Vagina (tissue), 2 donors: Measurements from ENCODE around the gene HTRA2. TPM values are rescaled to one million over a fixed set of nuclear protein-coding genes. Genes with fewer than 3 reads are reported as not detected.

Experiments
- DNase-seq, 2 donors: peaks; one replicate each; pipeline ENCODE4 v3.0.0-alpha.2; 2017; ENCODE audit errors: extremely low spot score in 2 of 2
- H3K27ac ChIP-seq: fragments of 200-600 bp; sonication (generic); one replicate; pipeline ENCODE4 v1.5.1; 2019
- H3K27me3 ChIP-seq: fragments of 200-600 bp; sonication (generic); one replicate; pipeline ENCODE4 v1.5.1; 2019
- H3K36me3 ChIP-seq, 2 donors: fragments of 200-600 bp; sonication (generic); one replicate each; pipeline ENCODE4 v1.5.1; 2017 to 2019
- H3K4me1 ChIP-seq: fragments of 200-600 bp; sonication (generic); one replicate; pipeline ENCODE4 v1.5.1; 2019
- H3K4me3 ChIP-seq, 2 donors: fragments of 200-600 bp; sonication (generic); 1 replicate in 1 of 2; 2 replicates in 1 of 2; pipeline ENCODE4 v1.5.1; 2016 to 2019
- H3K9me3 ChIP-seq: fragments of 200-600 bp; sonication (generic); one replicate; pipeline ENCODE4 v1.5.1; 2019
- POLR2A ChIP-seq, 2 donors: fragments of 450-650 bp; IDR thresholded peaks; one replicate each; pipeline ENCODE4 v1.6.1; 2017; ENCODE audit warnings: antibody characterized with exemption in 2 of 2, mild to moderate bottlenecking in 2 of 2, moderate library complexity in 2 of 2
- POLR2AphosphoS5 ChIP-seq, 2 donors: sonication (generic); formaldehyde crosslinking; IDR thresholded peaks; one replicate each; pipeline ENCODE4 v1.9.0; 2017; ENCODE audit warnings: antibody characterized with exemption in 2 of 2, mild to moderate bottlenecking in 2 of 2, low read depth in 1 of 2; ENCODE audit not compliant: insufficient read depth in 1 of 2
- intact Hi-C: fragments of 100-400 bp; cut with DNase I; formaldehyde crosslinking; loops from one replicate; pipeline ENCODE4 v1.15.1; 2023
- total RNA-seq: library from RNA; depleted of rRNA; stranded (reverse); fragments of >200 nt; gene quantifications from one replicate; pipeline ENCODE4 v1.2.3, GENCODE V29; 2016
- TF ChIP-seq, protein P1 (sequence below), 3 experiments: fragments of 450-650 bp in 2 of 3; fragments of 200-600 bp in 1 of 3; sonication (generic) in 1 of 3; IDR thresholded peaks; one replicate each; pipeline ENCODE4 v1.5.1; 2017 to 2019; ENCODE audit warnings: antibody characterized with exemption in 3 of 3, mild to moderate bottlenecking in 2 of 3, moderate library complexity in 2 of 3

Gene HTRA2
- total RNA-seq, 1 donor from 2014 or later, result 24.3 TPM

DNA sequence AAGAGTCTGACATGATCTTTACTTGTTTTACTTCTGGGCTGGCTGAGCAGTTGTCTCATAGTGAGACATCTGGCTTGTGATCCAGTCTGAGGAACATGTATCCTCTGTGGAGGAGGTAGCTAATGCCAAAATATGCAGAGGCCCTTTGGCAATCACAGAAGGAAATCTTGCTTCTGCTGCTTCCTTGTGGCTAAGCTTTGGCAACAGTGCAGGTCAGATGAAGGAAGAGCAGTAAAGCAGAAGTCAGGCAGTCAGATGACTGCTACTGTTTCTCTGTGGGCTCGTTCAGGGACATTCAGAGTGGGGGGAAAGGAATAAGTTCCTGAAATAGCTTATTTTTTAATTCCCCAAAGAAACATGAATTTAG, 47.1 kb downstream of the HTRA2 start:
- no peaks in the 10 kb centered on the region for H3K36me3 ChIP-seq
- TF ChIP-seq POLR2A (IDR thresholded peaks at IDR 0.05), result no peak
- TF ChIP-seq, protein P1, sequence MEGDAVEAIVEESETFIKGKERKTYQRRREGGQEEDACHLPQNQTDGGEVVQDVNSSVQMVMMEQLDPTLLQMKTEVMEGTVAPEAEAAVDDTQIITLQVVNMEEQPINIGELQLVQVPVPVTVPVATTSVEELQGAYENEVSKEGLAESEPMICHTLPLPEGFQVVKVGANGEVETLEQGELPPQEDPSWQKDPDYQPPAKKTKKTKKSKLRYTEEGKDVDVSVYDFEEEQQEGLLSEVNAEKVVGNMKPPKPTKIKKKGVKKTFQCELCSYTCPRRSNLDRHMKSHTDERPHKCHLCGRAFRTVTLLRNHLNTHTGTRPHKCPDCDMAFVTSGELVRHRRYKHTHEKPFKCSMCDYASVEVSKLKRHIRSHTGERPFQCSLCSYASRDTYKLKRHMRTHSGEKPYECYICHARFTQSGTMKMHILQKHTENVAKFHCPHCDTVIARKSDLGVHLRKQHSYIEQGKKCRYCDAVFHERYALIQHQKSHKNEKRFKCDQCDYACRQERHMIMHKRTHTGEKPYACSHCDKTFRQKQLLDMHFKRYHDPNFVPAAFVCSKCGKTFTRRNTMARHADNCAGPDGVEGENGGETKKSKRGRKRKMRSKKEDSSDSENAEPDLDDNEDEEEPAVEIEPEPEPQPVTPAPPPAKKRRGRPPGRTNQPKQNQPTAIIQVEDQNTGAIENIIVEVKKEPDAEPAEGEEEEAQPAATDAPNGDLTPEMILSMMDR (IDR thresholded peaks at IDR 0.05), result no peak
- TF ChIP-seq POLR2AphosphoS5 (IDR thresholded peaks at IDR 0.05; ENCODE audit: insufficient read depth in 1 of 2, low read depth in 1 of 2), result no peak
- no peaks in the 10 kb centered on the region for H3K9me3 ChIP-seq
- no peak overlapping the region for H3K27ac ChIP-seq
- DNase-seq, result no peak
- no peaks in the 10 kb centered on the region for H3K27me3 ChIP-seq
- no peaks in the 10 kb centered on the region for H3K4me1 ChIP-seq
- H3K4me3 ChIP-seq, result no peak overlapping the region
- intact Hi-C loops, result no loop called here

GRCh38 chr2:74577448-74577847, 47.7 kb downstream of the HTRA2 start:
- no peaks in the 10 kb centered on the region for H3K36me3 ChIP-seq
- no peak for DNase-seq
- H3K27ac ChIP-seq, result no peak overlapping the region
- H3K4me3 ChIP-seq, result no peak overlapping the region
- no peaks in the 10 kb centered on the region for H3K27me3 ChIP-seq
- no peak for TF ChIP-seq POLR2AphosphoS5 (IDR thresholded peaks at IDR 0.05; ENCODE audit: insufficient read depth in 1 of 2, low read depth in 1 of 2)
- intact Hi-C loops, result no loop called here
- H3K9me3 ChIP-seq, result no peaks in the 10 kb centered on the region
- H3K4me1 ChIP-seq, result no peaks in the 10 kb centered on the region

DNA sequence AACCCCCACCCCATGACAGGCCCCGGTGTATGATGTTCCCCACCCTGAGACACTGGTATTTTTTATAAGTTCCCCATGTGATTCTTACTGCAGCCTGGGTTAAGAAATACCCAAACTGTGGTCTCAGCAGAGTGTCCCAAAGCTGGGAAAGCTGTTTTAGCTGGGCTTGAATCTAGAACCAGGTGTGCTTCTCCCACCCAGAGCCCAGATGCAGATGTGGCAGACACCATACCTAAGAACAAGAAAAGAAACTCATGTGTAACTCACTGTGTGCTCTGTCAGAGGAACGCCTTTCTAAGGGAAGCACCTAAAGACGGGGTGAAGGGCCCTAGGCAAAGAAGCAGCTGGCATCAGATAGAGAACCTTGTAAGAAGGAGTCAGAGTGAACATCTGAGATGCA, 48.7 kb downstream of the HTRA2 start:
- no peaks in the 10 kb centered on the region for H3K4me1 ChIP-seq
- no peak overlapping the region for H3K27ac ChIP-seq
- no peak overlapping the region for H3K4me3 ChIP-seq
- TF ChIP-seq POLR2A (IDR thresholded peaks at IDR 0.05), result no peak
- TF ChIP-seq, protein P1 (IDR thresholded peaks at IDR 0.05), result no peak
- TF ChIP-seq POLR2AphosphoS5 (IDR thresholded peaks at IDR 0.05; ENCODE audit: insufficient read depth in 1 of 2, low read depth in 1 of 2), result no peak
- H3K36me3 ChIP-seq, result no peaks in the 10 kb centered on the region
- no peaks in the 10 kb centered on the region for H3K27me3 ChIP-seq
- no peaks in the 10 kb centered on the region for H3K9me3 ChIP-seq
- intact Hi-C loops, result no loop called here
- DNase-seq, result no peak

GRCh38 chr2:74581463-74581862, 51.7 kb downstream of the HTRA2 start:
- intact Hi-C loops, result no loop called here

DNA sequence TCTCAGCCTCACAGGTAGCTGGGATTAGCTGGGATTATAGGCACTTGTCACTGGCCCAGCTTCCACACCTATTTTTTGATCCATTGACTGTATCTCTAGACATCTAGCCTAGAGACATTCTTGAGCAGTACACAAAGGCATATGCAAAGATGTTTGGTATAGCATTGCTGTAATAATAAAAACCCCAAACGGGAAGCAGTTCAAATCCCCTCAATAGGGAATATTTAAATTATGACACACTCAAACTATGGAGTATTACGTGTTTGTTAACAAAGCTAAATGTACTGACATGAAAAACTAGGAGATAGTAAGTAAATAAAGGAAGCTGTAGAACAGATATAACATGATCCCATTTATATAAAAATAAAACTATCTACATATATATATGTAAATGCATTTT, 52.5 kb downstream of the HTRA2 start:
- Histone ChIP-seq H3K4me1 (no peaks in the 10 kb centered on the region), H3K9me3 (no peaks in the 10 kb centered on the region), H3K36me3 (no peaks in the 10 kb centered on the region), H3K4me3 (no peak overlapping the region), H3K27me3 (no peaks in the 10 kb centered on the region), H3K27ac (no peak overlapping the region)
- intact Hi-C loops, result no loop called here
- TF ChIP-seq POLR2AphosphoS5 (IDR thresholded peaks at IDR 0.05; ENCODE audit: insufficient read depth in 1 of 2, low read depth in 1 of 2), result no peak
- TF ChIP-seq, protein P1 (IDR thresholded peaks at IDR 0.05), result no peak
- TF ChIP-seq POLR2A (IDR thresholded peaks at IDR 0.05), result no peak
- no peak for DNase-seq

More at GRCh38 chr2:74581463-74581862, 51.7 kb downstream of the HTRA2 start:
- TF ChIP-seq POLR2AphosphoS5 (IDR thresholded peaks at IDR 0.05; ENCODE audit: insufficient read depth in 1 of 2, low read depth in 1 of 2) (no peak), POLR2A (IDR thresholded peaks at IDR 0.05) (no peak)
- TF ChIP-seq, protein P1 (IDR thresholded peaks at IDR 0.05), result no peak
- H3K4me3 ChIP-seq, result no peak overlapping the region
- H3K27ac ChIP-seq, result no peak overlapping the region
- no peaks in the 10 kb centered on the region for H3K36me3 ChIP-seq
- no peaks in the 10 kb centered on the region for H3K9me3 ChIP-seq
- DNase-seq, result no peak
- no peaks in the 10 kb centered on the region for H3K4me1 ChIP-seq
- H3K27me3 ChIP-seq, result no peaks in the 10 kb centered on the region

Other genes starting within 250 kb of the HTRA2 start
- gene SLC4A5, start 186.5 kb upstream of the HTRA2 start, total RNA-seq, result 4.4 TPM
- gene DCTN1, start 149.6 kb upstream of the HTRA2 start, total RNA-seq, result 95.0 TPM
- 2.7 TPM for gene C2orf81, start 108.3 kb upstream of the HTRA2 start, total RNA-seq
- 8.8 TPM for gene WDR54, start 108.2 kb upstream of the HTRA2 start, total RNA-seq
- 24.6 TPM for gene RTKN, start 88.0 kb upstream of the HTRA2 start, total RNA-seq
- 32.7 TPM for gene INO80B, start 74.8 kb upstream of the HTRA2 start, total RNA-seq
- 63.1 TPM for gene WBP1, start 71.5 kb upstream of the HTRA2 start, total RNA-seq
- 23.6 TPM for gene MOGS, start 64.6 kb upstream of the HTRA2 start, total RNA-seq
- gene MRPL53, start 57.3 kb upstream of the HTRA2 start, total RNA-seq, result 40.3 TPM
- 41.3 TPM for gene CCDC142, start 46.9 kb upstream of the HTRA2 start, total RNA-seq
- 11.8 TPM for gene TTC31, start 46.9 kb upstream of the HTRA2 start, total RNA-seq
- not detected for gene LBX2, start 30.3 kb upstream of the HTRA2 start, total RNA-seq
- gene PCGF1, start 22.2 kb upstream of the HTRA2 start, total RNA-seq, result 14.7 TPM
- 6.6 TPM for gene TLX2, start 15.5 kb upstream of the HTRA2 start, total RNA-seq
- gene DQX1, start 3.7 kb upstream of the HTRA2 start, total RNA-seq, result 9.6 TPM
- gene AUP1, start 227 bp upstream of the HTRA2 start, total RNA-seq, result 124 TPM
- gene LOXL3, start 24.0 kb downstream of the HTRA2 start, total RNA-seq, result 6.1 TPM
- 20.1 TPM for gene DOK1, start 24.8 kb downstream of the HTRA2 start, total RNA-seq
- gene M1AP, start 118.4 kb downstream of the HTRA2 start, total RNA-seq, result 4.9 TPM
- gene SEMA4F, start 124.3 kb downstream of the HTRA2 start, total RNA-seq, result 8.3 TPM